Measurements from ENCODE around the gene GAMT. TPM values are rescaled to one million over a fixed set of nuclear protein-coding genes. Genes with fewer than 3 reads are reported as not detected.

GAMT gene
- total and polyA plus RNA-seq, 2 of the 13 experiments (the other 11 are each of a cell fraction or from before 2014, with no cell fraction given) = 115 to 124 TPM

- 0 out of 2 replicates have a peak, but pooled peaks have one; percentile 1 for TF ChIP-seq ZBTB3 (CRISPR knock-in tag; IDR thresholded peaks at IDR 0.05; ENCODE audit: borderline replicate concordance, low read depth)
- TF ChIP-seq, protein P1, sequence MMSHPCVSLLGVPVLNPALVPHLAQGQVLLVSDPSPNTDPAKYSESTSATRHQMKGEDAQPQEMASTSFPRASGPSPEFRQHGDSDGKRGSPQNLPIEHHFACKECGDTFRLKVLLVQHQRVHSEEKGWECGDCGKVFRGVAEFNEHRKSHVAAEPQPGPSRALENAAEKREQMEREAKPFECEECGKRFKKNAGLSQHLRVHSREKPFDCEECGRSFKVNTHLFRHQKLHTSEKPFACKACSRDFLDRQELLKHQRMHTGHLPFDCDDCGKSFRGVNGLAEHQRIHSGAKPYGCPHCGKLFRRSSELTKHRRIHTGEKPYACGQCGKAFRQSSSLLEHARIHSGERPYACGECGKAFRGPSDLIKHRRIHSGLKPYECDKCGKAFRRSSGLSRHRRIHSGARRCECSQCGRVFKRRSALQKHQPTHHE (CRISPR knock-in tag; IDR thresholded peaks at IDR 0.05; ENCODE audit: borderline replicate concordance) = no peak
- TF ChIP-seq TFAP4 (IDR thresholded peaks at IDR 0.05; ENCODE audit: borderline replicate concordance, low read depth) = peak; percentile 15; the same call in 1 of the 2 replicates
- peak; percentile 23; the same call in 1 of the 2 replicates for TF ChIP-seq ZNF768 (CRISPR knock-in tag; IDR thresholded peaks at IDR 0.05)
- TF ChIP-seq, protein P2, sequence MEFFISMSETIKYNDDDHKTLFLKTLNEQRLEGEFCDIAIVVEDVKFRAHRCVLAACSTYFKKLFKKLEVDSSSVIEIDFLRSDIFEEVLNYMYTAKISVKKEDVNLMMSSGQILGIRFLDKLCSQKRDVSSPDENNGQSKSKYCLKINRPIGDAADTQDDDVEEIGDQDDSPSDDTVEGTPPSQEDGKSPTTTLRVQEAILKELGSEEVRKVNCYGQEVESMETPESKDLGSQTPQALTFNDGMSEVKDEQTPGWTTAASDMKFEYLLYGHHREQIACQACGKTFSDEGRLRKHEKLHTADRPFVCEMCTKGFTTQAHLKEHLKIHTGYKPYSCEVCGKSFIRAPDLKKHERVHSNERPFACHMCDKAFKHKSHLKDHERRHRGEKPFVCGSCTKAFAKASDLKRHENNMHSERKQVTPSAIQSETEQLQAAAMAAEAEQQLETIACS (CRISPR knock-in tag; IDR thresholded peaks at IDR 0.05) = no peak
- TF ChIP-seq ZBTB1 (CRISPR knock-in tag; IDR thresholded peaks at IDR 0.05; ENCODE audit: borderline replicate concordance) = no peak
- no peak for TF ChIP-seq HMG20B (CRISPR knock-in tag; conservative IDR thresholded peaks at IDR 0.05)
- 0 out of 2 replicates have a peak, but pooled peaks have one; percentile 6 for TF ChIP-seq FOXC1 (CRISPR knock-in tag; IDR thresholded peaks at IDR 0.05; ENCODE audit: borderline replicate concordance)
- TF ChIP-seq ZNF446 (CRISPR knock-in tag; IDR thresholded peaks at IDR 0.05) = 0 out of 2 replicates have a peak, but pooled peaks have one; percentile 18
- TF ChIP-seq MTA3 (CRISPR knock-in tag; IDR thresholded peaks at IDR 0.05) = no peak
- TF ChIP-seq, protein P3, sequence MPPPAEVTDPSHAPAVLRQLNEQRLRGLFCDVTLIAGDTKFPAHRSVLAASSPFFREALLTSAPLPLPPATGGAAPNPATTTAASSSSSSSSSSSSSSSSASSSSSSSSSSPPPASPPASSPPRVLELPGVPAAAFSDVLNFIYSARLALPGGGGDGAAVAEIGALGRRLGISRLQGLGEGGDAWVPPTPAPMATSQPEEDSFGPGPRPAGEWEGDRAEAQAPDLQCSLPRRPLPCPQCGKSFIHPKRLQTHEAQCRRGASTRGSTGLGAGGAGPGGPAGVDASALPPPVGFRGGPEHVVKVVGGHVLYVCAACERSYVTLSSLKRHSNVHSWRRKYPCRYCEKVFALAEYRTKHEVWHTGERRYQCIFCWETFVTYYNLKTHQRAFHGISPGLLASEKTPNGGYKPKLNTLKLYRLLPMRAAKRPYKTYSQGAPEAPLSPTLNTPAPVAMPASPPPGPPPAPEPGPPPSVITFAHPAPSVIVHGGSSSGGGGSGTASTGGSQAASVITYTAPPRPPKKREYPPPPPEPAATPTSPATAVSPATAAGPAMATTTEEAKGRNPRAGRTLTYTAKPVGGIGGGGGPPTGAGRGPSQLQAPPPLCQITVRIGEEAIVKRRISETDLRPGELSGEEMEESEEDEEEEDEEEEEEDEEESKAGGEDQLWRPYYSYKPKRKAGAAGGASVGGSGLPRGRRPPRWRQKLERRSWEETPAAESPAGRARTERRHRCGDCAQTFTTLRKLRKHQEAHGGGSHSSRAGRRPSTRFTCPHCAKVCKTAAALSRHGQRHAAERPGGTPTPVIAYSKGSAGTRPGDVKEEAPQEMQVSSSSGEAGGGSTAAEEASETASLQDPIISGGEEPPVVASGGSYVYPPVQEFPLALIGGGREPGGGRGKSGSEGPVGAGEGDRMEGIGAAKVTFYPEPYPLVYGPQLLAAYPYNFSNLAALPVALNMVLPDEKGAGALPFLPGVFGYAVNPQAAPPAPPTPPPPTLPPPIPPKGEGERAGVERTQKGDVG (CRISPR knock-in tag; IDR thresholded peaks at IDR 0.05; ENCODE audit: borderline replicate concordance) = peak; percentile 48; the same call in 1 of the 2 replicates
- TF ChIP-seq ZNF276 (CRISPR knock-in tag; IDR thresholded peaks at IDR 0.05; ENCODE audit: low read depth) = 0 out of 2 replicates have a peak, but pooled peaks have one; percentile 46
- 0 out of 2 replicates have a peak, but pooled peaks have one; percentile 33 for TF ChIP-seq ZNF746 (CRISPR knock-in tag; IDR thresholded peaks at IDR 0.05)
- peak; percentile 40 for TF ChIP-seq AGO2 (optimal IDR thresholded peaks at IDR 0.05; ENCODE audit: low read depth, low read length)
Measured at GRCh38 chr19:1373042-1373533, 28.3 kb downstream of the GAMT start (continued).

Measured in HepG2 (cell line).